Body of pancreas (tissue), 4 donors: ENCODE measurements around the gene EHBP1.

Experiments
- CTCF ChIP-seq, 7 experiments: fragments of 450-650 bp in 4 of 7; fragments of 200-600 bp in 3 of 7; sonication (generic) in 3 of 7; IDR thresholded peaks; one replicate each; pipeline ENCODE4 v1.5.1; 2016 to 2019; ENCODE audit warnings: antibody characterized with exemption in 7 of 7
- POLR2A ChIP-seq, 3 donors: fragments of 450-650 bp; IDR thresholded peaks; one replicate each; pipeline ENCODE4 v1.6.1; 2016; ENCODE audit warnings: antibody characterized with exemption in 3 of 3, mild to moderate bottlenecking in 2 of 3

- TF ChIP-seq CTCF (IDR thresholded peaks at IDR 0.05), result no peak
- TF ChIP-seq POLR2A (IDR thresholded peaks at IDR 0.05), result no peak
Observed at GRCh38 chr2:62793213-62793612, 87.7 kb downstream of the EHBP1 start.
